ENCODE results near the gene PHF20. TPM values are rescaled to one million over a fixed set of nuclear protein-coding genes. Genes with fewer than 3 reads are reported as not detected.

The PHF20 gene
- total RNA-seq, 4 donors from 2014 or later = 16.1 to 92.4 (median 29.3) TPM

DNA sequence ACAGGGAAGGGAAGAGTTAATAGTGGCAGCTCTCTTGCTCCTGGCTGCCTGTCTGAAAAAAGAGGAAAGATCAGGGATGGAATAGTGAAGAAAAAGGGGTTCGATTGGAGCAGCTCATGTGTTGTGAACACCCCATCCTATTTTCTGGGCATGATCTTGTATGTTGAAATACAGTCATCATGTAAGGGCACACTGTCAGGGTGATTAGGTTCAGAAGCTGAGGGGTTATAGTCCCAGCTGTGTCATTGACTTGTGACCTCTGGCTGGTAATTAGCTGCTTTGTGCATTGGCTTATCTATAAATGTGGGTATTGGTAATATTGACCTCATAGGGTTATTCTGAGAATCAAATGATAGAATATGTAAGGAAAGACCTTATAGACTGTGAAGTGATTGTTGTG lies 30.1 kb downstream of the PHF20 start:
- Histone ChIP-seq H3K27me3 (no peaks in the 10 kb centered on the region), H3K36me3 (peaks cover 0 to 20% (median 0%) of the 10 kb centered on the region in 3 donors), H3K9me3 (no peaks in the 10 kb centered on the region), H3K4me3 (no peak overlapping the region), H3K27ac (no peak overlapping the region), H3K4me1 (no peaks in the 10 kb centered on the region)
- no peak for DNase-seq
- TF ChIP-seq POLR2A (IDR thresholded peaks at IDR 0.05) = no peak
- TF ChIP-seq, protein P1, sequence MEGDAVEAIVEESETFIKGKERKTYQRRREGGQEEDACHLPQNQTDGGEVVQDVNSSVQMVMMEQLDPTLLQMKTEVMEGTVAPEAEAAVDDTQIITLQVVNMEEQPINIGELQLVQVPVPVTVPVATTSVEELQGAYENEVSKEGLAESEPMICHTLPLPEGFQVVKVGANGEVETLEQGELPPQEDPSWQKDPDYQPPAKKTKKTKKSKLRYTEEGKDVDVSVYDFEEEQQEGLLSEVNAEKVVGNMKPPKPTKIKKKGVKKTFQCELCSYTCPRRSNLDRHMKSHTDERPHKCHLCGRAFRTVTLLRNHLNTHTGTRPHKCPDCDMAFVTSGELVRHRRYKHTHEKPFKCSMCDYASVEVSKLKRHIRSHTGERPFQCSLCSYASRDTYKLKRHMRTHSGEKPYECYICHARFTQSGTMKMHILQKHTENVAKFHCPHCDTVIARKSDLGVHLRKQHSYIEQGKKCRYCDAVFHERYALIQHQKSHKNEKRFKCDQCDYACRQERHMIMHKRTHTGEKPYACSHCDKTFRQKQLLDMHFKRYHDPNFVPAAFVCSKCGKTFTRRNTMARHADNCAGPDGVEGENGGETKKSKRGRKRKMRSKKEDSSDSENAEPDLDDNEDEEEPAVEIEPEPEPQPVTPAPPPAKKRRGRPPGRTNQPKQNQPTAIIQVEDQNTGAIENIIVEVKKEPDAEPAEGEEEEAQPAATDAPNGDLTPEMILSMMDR (IDR thresholded peaks at IDR 0.05) = no peak

DNA sequence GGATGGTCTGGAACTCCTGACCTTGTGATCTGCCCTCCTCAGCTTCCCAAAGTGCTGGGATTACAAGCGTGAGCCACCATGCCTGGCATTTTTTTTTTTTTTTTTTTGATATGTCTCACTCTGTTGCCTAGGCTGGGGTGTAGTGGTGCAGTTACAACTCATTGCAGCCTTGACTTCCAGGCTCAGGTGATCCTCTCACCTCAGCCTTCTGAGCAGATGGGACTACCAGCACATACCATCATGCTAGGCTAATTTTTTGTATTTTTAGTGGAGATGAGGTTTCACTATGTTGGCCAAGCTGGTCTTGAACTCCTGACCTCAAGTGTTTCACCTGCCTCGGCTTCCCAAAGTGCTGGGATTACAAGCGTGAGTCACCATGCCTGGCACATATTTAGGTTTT lies 34.3 kb downstream of the PHF20 start:
- DNase-seq = no peak
- no peaks in the 10 kb centered on the region for H3K27me3 ChIP-seq
- H3K27ac ChIP-seq = no peak overlapping the region
- no peaks in the 10 kb centered on the region for H3K9me3 ChIP-seq
- no peak for TF ChIP-seq POLR2A (IDR thresholded peaks at IDR 0.05)
- TF ChIP-seq, protein P1 (IDR thresholded peaks at IDR 0.05) = no peak
- no peaks in the 10 kb centered on the region for H3K4me1 ChIP-seq
- peaks cover 0 to 27% (median 0%) of the 10 kb centered on the region in 3 donors for H3K36me3 ChIP-seq
- no peak overlapping the region for H3K4me3 ChIP-seq

DNA sequence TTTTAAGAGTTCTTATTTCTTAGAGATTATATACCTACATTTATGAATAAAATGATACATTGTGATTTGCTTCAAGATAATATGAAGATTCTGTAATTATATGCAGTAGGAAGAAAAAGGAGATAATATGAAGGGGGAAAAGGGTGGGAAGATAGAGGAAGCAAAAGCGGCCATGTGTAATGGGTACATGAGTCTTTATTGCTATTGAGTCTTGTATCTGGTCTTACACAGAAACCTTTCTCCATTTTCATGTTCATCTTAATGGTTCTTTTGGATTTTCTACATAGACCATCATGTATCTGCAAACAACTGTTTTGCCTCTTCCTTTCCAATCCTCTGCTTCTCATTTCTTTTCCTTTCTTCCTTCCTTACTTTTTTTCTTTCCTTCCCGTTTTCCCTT lies 36.1 kb downstream of the PHF20 start:
- TF ChIP-seq POLR2A (IDR thresholded peaks at IDR 0.05) = no peak
- TF ChIP-seq, protein P1 (IDR thresholded peaks at IDR 0.05) = no peak
- no peak for DNase-seq

DNA sequence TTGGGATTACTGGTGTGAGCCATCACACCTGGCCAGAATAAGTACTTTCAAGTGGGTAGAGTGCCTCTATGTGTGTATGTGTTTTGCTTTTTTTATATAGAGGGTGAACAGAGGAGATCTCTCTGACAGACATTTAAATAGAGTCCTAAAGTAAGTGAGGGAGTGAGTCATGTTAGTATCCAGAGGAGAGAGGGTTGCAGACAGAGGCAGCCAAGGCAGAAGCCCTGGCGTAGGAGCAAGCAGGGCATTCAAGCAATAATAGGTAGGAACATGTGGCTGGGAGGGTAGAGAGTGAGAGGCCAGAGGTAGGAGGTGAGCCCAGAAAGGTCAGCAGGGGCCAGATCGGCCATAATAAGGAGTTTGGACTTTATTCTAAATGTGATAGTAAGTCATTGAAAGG lies 48.9 kb downstream of the PHF20 start:
- Histone ChIP-seq H3K4me1 (peaks cover 0 to 9% (median 0%) of the 10 kb centered on the region in 4 donors), H3K36me3 (no peaks in the 10 kb centered on the region), H3K27ac (no peak overlapping the region), H3K27me3 (no peaks in the 10 kb centered on the region), H3K9me3 (no peaks in the 10 kb centered on the region), H3K4me3 (no peak overlapping the region)
- TF ChIP-seq, protein P1 (IDR thresholded peaks at IDR 0.05) = no peak
- TF ChIP-seq POLR2A (IDR thresholded peaks at IDR 0.05) = no peak
- DNase-seq = no peak

More for the DNA sequence above, 36.1 kb downstream of the PHF20 start:
- Histone ChIP-seq H3K4me3 (no peak overlapping the region), H3K4me1 (no peaks in the 10 kb centered on the region), H3K27me3 (no peaks in the 10 kb centered on the region), H3K27ac (no peak overlapping the region), H3K36me3 (peaks cover 0 to 23% (median 0%) of the 10 kb centered on the region in 3 donors), H3K9me3 (no peaks in the 10 kb centered on the region)

DNA sequence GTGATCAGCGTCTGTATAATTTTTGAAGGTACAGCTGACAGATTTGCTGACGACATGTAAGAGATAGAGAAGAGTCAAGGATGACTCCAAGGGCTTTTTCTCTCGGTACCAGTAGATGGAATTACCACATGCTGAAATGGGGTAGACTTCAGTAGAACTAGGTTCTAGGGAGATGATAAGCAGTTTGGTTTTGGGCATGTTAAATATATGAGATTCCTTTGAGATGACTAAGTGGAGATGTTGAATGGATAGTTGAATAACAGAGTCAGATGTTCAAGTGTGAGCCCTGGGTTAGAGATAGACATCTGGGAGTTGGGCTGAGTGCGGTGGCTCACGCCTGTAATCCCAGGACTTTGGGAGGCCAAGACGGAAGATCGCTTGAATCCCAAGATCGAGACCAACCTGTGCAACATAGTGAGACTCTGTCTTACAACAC lies 50.0 kb downstream of the PHF20 start:
- Histone ChIP-seq H3K27me3 (no peaks in the 10 kb centered on the region), H3K4me3 (no peak overlapping the region), H3K36me3 (no peaks in the 10 kb centered on the region), H3K4me1 (peaks cover 0 to 9% (median 0%) of the 10 kb centered on the region in 4 donors), H3K27ac (no peak overlapping the region), H3K9me3 (no peaks in the 10 kb centered on the region)
- no peak for TF ChIP-seq POLR2A (IDR thresholded peaks at IDR 0.05)
- TF ChIP-seq, protein P1 (IDR thresholded peaks at IDR 0.05) = no peak
- no peak for DNase-seq

DNA sequence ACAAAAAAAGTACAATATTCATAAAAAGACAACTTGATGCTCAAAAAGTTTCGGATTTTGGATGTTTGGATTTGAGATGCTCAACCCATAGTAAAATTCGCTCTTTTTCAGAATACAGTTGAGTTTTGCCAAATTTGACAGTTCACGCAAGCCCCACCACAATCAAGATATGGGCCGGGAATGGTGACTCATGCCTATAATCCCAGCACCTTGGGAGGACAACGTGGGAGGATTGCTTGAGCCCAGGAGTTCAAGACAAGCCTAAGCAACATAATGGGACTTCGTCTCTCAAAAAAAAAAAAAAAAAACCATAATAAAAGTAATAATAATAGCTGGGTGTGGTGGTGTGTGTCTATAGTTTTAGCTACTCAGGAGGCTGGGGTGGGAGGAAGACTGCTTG lies 51.3 kb downstream of the PHF20 start:
- DNase-seq = no peak
- no peaks in the 10 kb centered on the region for H3K27me3 ChIP-seq
- no peak overlapping the region for H3K27ac ChIP-seq
- H3K4me1 ChIP-seq = peaks cover 0 to 9% (median 0%) of the 10 kb centered on the region in 4 donors
- TF ChIP-seq, protein P1 (IDR thresholded peaks at IDR 0.05) = no peak
- TF ChIP-seq POLR2A (IDR thresholded peaks at IDR 0.05) = no peak
- no peaks in the 10 kb centered on the region for H3K9me3 ChIP-seq
- no peak overlapping the region for H3K4me3 ChIP-seq
- no peaks in the 10 kb centered on the region for H3K36me3 ChIP-seq
